HG03571 (cell line): ENCODE data around the gene CTAGE4.
"Not testable (repeated sequence)": the region's sequence is repeated elsewhere in the genome, so short reads cannot be mapped to it uniquely, and the experiment has no call there.

Source experiments
- ATAC-seq: cut with Tn5 transposase; IDR thresholded peaks from one replicate; pipeline ENCODE4 v1.9.1; 2021; ENCODE audit not compliant: unreplicated experiment

Gene CTAGE4

GRCh38 chr7:144203086-144203485 lies 19.8 kb downstream of the CTAGE4 start:
- ATAC-seq, result not testable (repeated sequence)

- ATAC-seq, result not testable (repeated sequence)
These were observed 22.0 kb downstream of the CTAGE4 start for GRCh38 chr7:144205306-144205705.

- not testable (repeated sequence) for ATAC-seq
These were observed 33.9 kb downstream of the CTAGE4 start for GRCh38 chr7:144217200-144217599.

DNA sequence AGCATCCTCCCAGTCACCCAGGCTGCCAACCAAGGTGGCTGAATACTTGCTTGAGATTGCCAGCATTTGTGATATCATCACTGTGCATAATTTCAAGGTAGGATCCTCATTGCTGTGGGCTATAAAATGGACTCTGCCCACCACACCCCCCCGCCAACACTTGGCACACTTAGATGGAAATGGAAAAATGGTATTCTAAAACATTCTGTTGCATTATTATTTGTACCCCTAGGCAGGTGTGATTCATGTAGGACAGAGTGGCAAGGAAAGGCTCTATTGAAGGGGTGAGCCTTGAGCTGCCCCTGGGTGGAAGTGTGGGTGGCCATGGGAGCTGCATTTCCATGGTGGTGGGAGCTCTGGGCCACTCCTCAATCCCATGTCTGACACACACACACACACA lies 35.3 kb downstream of the CTAGE4 start:
- not testable (repeated sequence) for ATAC-seq

DNA sequence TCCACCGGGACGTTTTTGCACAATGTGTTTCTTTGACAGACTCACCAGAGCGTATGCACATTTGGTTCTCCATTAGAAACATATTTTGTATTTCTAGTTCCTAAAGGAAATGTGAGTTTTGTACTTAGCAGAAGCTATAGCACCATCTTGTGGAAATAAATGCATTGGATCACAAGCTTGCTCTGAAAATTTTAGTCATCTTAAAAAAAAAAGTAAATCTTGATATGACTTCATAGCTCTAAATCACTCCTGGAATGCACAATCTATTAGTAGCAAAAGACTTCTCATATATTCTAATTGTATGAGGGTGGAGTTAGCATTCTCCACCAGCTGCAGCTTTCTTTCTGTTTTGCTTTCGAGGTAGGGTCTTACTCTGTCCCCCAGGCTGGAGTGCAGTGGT lies 35.9 kb downstream of the CTAGE4 start:
- ATAC-seq, result not testable (repeated sequence)

- not testable (repeated sequence) for ATAC-seq
These were observed 37.3 kb downstream of the CTAGE4 start for GRCh38 chr7:144220531-144220930.

DNA sequence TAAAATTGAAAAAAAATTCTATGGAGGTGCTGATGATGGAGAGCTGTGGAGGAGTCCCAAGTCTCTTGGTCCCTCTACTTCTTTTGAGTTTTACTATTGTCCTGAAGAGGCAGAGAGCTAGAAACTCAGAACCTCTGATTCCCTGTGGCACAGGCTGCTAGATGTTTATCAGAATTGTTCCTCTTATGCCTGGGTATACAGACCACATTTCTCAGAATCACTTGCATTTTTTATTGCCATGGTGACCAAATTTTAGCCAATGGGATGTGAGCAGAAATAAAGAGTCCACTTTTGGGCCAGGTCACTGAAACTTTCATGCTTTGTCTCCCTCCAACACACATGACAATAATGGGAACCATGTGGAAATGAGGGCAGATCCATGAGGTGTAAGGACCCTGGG lies 40.4 kb downstream of the CTAGE4 start:
- ATAC-seq, result not testable (repeated sequence)

GRCh38 chr7:144226866-144227265 lies 43.6 kb downstream of the CTAGE4 start:
- ATAC-seq, result not testable (repeated sequence)

DNA sequence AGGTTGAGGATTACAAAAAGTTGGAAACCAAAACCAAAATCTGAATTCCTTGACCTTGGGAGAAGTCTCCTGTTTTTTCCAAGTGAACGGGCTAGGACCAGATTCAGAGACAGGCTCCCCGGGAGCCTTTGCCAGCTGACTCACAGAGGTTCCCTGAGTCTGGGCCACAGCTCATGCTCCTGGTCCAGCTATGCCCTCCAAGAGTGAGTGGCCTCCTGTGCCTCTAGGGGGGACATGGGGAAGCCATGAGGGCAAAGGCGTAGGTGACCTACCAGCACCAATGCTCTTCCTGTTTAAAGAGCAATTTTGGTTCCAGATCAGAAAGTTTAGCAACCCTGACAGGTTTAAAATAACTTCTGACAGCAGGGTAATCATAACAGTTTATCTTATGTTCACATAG lies 45.5 kb downstream of the CTAGE4 start:
- ATAC-seq, result not testable (repeated sequence)

DNA sequence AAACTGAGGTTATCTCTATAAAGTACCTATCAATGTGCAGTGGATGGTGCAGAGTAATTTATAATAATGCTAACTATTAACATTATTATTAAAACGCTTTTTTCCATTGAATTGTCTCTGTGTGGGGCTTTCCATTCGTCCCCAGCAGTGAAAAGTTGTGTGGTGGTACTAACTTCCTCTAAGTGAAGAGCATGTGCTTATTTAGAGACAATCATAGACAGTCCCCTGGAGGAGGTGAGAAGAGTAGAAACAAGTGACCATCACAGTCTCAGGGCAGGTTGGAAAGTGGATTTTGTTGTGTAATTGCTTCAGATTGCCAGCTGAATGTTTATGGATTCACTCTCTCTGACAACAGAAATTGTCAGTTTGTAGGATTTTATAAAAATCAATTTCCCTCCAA lies 47.8 kb downstream of the CTAGE4 start:
- not testable (repeated sequence) for ATAC-seq

GRCh38 chr7:144233039-144233438 lies 49.8 kb downstream of the CTAGE4 start:
- ATAC-seq, result not testable (repeated sequence)
